Common myeloid progenitor, CD34-positive (primary cell): Measurements from ENCODE around the gene PSME2.

Experiments used
- CTCF ChIA-PET: fragments of 350-600 bp; sonication (Branson Sonifier 250); formaldehyde crosslinking; loops from one replicate; lab custom pipeline; 2021; ENCODE audit warnings: antibody characterized with exemption; lab: Charles Lee
- POLR2A ChIA-PET: fragments of 350-600 bp; sonication (Branson Sonifier 250); formaldehyde crosslinking; loops from one replicate; lab custom pipeline; 2021; ENCODE audit warnings: antibody characterized with exemption; lab: Charles Lee
- DNase-seq, 3 donors: peaks; one replicate each; pipeline versions ENCODE4 v3.0.0 to v3.0.0-alpha.2; 2013
- H3K27ac ChIP-seq, 2 experiments: 1 replicate in 1 of 2; 2 replicates in 1 of 2; pipeline ENCODE4 v1.7.0; 2013; ENCODE audit warnings: inconsistent platforms in 2 of 2, low read length in 2 of 2, mild to moderate bottlenecking in 2 of 2, low read depth in 1 of 2, moderate library complexity in 1 of 2; ENCODE audit not compliant: severe bottlenecking in 2 of 2, insufficient read depth in 1 of 2, poor library complexity in 1 of 2
- H3K27me3 ChIP-seq, 5 experiments: replicated peaks in 2 of 5; 1 replicate in 3 of 5; 2 replicates in 2 of 5; pipeline versions ENCODE4 v1.6.1 to v1.7.0; 2013; ENCODE audit warnings: low read length in 4 of 5, mild to moderate bottlenecking in 2 of 5, moderate library complexity in 2 of 5, inconsistent platforms in 1 of 5; ENCODE audit not compliant: insufficient read depth in 5 of 5, control insufficient read depth in 4 of 5
- H3K36me3 ChIP-seq, 4 experiments: 1 replicate in 2 of 4; 2 replicates in 2 of 4; pipeline versions ENCODE4 v1.6.1 to v1.7.0; 2013; ENCODE audit warnings: low read length in 3 of 4, control low read depth in 1 of 4, mild to moderate bottlenecking in 1 of 4; ENCODE audit not compliant: control insufficient read depth in 4 of 4, insufficient read depth in 4 of 4
- H3K4me1 ChIP-seq, 4 experiments: 1 replicate in 3 of 4; 2 replicates in 1 of 4; pipeline versions ENCODE4 v1.6.1 to v1.7.1; 2013; ENCODE audit warnings: low read length in 3 of 4, mild to moderate bottlenecking in 3 of 4, control low read depth in 1 of 4, inconsistent platforms in 1 of 4, moderate library complexity in 1 of 4; ENCODE audit not compliant: control insufficient read depth in 4 of 4, insufficient read depth in 4 of 4; ENCODE audit errors: control extremely low read depth in 1 of 4
- H3K4me3 ChIP-seq, 7 experiments: 1 replicate in 4 of 7; 2 replicates in 3 of 7; pipeline versions ENCODE4 v1.5.1 to v1.7.0; 2013; ENCODE audit warnings: mild to moderate bottlenecking in 7 of 7, low read length in 6 of 7, moderate library complexity in 6 of 7, inconsistent platforms in 2 of 7, low read depth in 2 of 7, control low read depth in 1 of 7; ENCODE audit not compliant: insufficient read depth in 4 of 7, control insufficient read depth in 1 of 7; ENCODE audit errors: extremely low read depth in 1 of 7
- H3K9me3 ChIP-seq, 5 experiments: 1 replicate in 4 of 5; 2 replicates in 1 of 5; pipeline versions ENCODE4 v1.6.1 to v1.7.1; 2013; ENCODE audit warnings: low read length in 4 of 5, mild to moderate bottlenecking in 2 of 5, inconsistent platforms in 1 of 5, low read depth in 1 of 5, moderate library complexity in 1 of 5; ENCODE audit not compliant: control insufficient read depth in 4 of 5, insufficient read depth in 2 of 5; ENCODE audit errors: control extremely low read depth in 1 of 5
- WGBS: methylation state at CpG from one replicate; pipeline ENCODE4 v1.1.5; 2013; ENCODE audit not compliant: insufficient coverage; 5-methylcytosine and 5-hydroxymethylcytosine counted together

Gene PSME2

GRCh38 chr14:24146978-24147760, 759 bp upstream of the PSME2 start, which contains the start of gene RNF31:
TSS of gene RNF31 (plus strand) at chr14:24147498. CDS start at chr14:24147699, 201 bp downstream.
- H3K27me3 ChIP-seq: no peaks in the 10 kb centered on the region
- DNase-seq: peak; percentile 99
- peak within 1 kb of the TSS; percentile 71 to 85 for H3K27ac ChIP-seq
- H3K4me3 ChIP-seq: peak within 1 kb of the TSS; percentile 56 to 100 (median 97)
- peaks cover 15 to 53% (median 37%) of the 10 kb centered on the region in 4 experiments for H3K36me3 ChIP-seq
- POLR2A ChIA-PET: interaction anchor here (0.7 to 2.2 kb wide), 7 partner anchors 9 to 38 kb away, joined by 3 to 16 read pairs (median 4); partner anchors contain the start of genes DCAF11, IRF9, NRL and PSME1
- CTCF ChIA-PET: interaction anchor here (0.7 to 11.6 kb wide), 9 partner anchors 8 to 90 kb away, joined by 3 to 112 read pairs (median 6); partner anchors contain the start of genes DCAF11, IRF9, NRL and PSME1
- H3K9me3 ChIP-seq: no peaks in the 10 kb centered on the region
- 0% methylated on average over 46 of the region's 57 CpGs for WGBS
- H3K4me1 ChIP-seq: peaks cover 4 to 29% (median 27%) of the 10 kb centered on the region in 4 experiments

- 26% methylated on average over 7 of the region's 9 CpGs for WGBS
- Histone ChIP-seq H3K9me3 (no peaks in the 10 kb centered on the region), H3K27ac (peak overlapping the region; percentile 71 to 85), H3K4me3 (peak overlapping the region; percentile 56 to 100 (median 97)), H3K27me3 (no peaks in the 10 kb centered on the region), H3K4me1 (peaks cover 4 to 36% (median 33%) of the 10 kb centered on the region in 4 experiments), H3K36me3 (peaks cover 13 to 40% (median 26%) of the 10 kb centered on the region in 4 experiments)
- ChIA-PET POLR2A (interaction anchor here (1.1 to 2.2 kb wide), 4 partner anchors 8 to 43 kb away, joined by 3 to 16 read pairs (median 4); partner anchors contain the start of gene IRF9), CTCF (interaction anchor here (0.8 to 11.6 kb wide), 11 partner anchors 9 to 162 kb away, joined by 3 to 112 read pairs (median 3); partner anchors contain the start of genes CIDEB, DCAF11, IRF9 and NRL)
- DNase-seq: no peak
Measured at GRCh38 chr14:24145690-24146452, 539 bp downstream of the PSME2 start.

- Histone ChIP-seq H3K4me3 (peak overlapping the region in 6 of 7 experiments; percentile 88 to 100 (median 97)), H3K9me3 (no peaks in the 10 kb centered on the region), H3K4me1 (peaks cover 4 to 42% (median 37%) of the 10 kb centered on the region in 4 experiments), H3K27me3 (no peaks in the 10 kb centered on the region), H3K36me3 (peaks cover 13 to 33% (median 22%) of the 10 kb centered on the region in 4 experiments), H3K27ac (no peak overlapping the region)
- POLR2A ChIA-PET: no interaction called here
- no peak for DNase-seq
- no CpG with 5 or more reads among the region's 2 CpGs for WGBS
- CTCF ChIA-PET: interaction anchor here (0.9 to 11.6 kb wide), 6 partner anchors 8 to 163 kb away, joined by 3 to 112 read pairs (median 3); partner anchors contain the start of genes CIDEB, DCAF11, IRF9 and NRL
Measured at GRCh38 chr14:24145219-24145618, 1.2 kb downstream of the PSME2 start.

DNA sequence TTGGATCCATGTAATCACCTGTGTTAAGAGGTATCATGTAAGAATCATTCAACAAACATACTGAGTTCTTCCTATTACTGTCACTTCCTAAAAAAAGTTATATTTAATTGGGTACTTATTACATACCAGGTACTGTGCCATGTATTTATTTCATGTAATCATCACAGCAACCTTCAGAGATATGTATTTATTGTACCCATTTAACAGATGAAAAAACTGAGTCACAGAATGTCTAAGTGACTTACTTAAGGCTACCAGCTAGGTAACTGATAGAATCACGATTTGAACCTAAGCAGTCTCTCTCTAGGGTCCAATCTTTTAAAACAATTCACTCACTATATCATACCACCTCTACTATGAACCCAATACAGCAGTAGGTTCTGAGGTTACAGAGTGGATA, 2.0 kb downstream of the PSME2 start:
- ChIA-PET CTCF (interaction anchor here (1.2 to 11.6 kb wide), 4 partner anchors 16 to 98 kb away, joined by 3 to 112 read pairs (median 3); partner anchors contain the start of genes IRF9 and TINF2), POLR2A (no interaction called here)
- Histone ChIP-seq H3K27ac (no peak overlapping the region), H3K27me3 (no peaks in the 10 kb centered on the region), H3K4me1 (peaks cover 6 to 49% (median 42%) of the 10 kb centered on the region in 4 experiments), H3K4me3 (no peak overlapping the region), H3K9me3 (no peaks in the 10 kb centered on the region), H3K36me3 (peaks cover 6 to 28% (median 15%) of the 10 kb centered on the region in 4 experiments)
- no peak for DNase-seq
- 100% methylated on average over 1 of the region's 1 CpG for WGBS

- CTCF ChIA-PET: interaction anchor here (1.2 to 11.6 kb wide), 4 partner anchors 17 to 99 kb away, joined by 3 to 112 read pairs (median 3); partner anchors contain the start of genes IRF9 and TINF2
- no peak overlapping the region for H3K4me3 ChIP-seq
- WGBS: no CpG with 5 or more reads among the region's 2 CpGs
Measured at GRCh38 chr14:24143511-24143910, 2.9 kb downstream of the PSME2 start.

DNA sequence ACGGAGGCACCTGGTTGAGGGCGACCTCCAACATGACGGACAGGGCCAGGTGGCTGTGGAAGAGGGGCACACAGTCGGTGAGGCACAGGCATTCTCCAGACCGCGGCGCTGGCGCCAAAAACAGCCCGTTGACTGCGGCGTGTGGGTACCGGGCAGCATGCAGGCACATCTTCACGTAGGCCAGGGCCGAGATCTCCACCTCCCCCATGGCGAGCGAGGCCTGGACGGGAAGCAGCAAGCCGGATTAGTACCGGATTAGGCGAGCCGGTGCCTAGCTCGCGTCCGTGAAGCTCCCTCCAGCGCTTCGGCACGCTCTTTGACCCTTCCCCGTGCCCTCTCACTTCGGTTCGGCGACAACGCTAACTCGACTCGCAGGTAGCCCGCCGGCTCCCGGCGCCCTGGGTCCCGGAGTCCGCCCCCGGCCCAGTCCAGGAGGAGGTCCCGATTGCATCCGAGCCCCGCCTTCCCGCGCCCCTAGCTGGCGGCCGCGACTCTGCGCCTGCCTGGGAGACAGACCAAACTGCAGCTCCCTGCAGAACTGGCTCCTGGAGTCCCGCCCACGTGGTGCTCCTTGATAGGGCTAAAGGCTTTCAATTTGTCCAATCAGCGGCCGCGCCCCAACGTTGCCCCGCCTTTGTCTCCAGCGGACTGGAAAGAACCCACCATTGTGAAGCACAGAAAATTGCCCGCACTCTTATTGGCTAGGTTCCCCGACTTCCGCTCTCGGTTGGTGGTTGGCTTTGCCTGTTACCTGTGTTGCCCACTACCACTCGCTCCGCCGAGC, 5.1 kb downstream of the PSME2 start, which contains the start of gene EMC9:
Gene EMC9, minus strand, starts transcription at position 495 of the 784 bp plus-strand sequence. Its CDS starts 287 bp downstream, at position 208.
- DNase-seq: peak; percentile 99 to 100 (median 100)
- ChIA-PET POLR2A (interaction anchor here (0.7 to 1.7 kb wide), 4 partner anchors 9 to 27 kb away, joined by 3 to 15 read pairs (median 4); partner anchors contain the start of genes DCAF11 and IRF9), CTCF (interaction anchor here (0.6 to 6.4 kb wide), 9 partner anchors 9 to 85 kb away, joined by 3 to 61 read pairs (median 3); partner anchors contain the start of genes IPO4 and IRF9)
- Histone ChIP-seq H3K9me3 (no peaks in the 10 kb centered on the region), H3K27me3 (no peaks in the 10 kb centered on the region), H3K36me3 (peaks cover 7 to 47% (median 27%) of the 10 kb centered on the region in 4 experiments), H3K27ac (peak within 1 kb of the TSS; percentile 53 to 85), H3K4me3 (peak within 1 kb of the TSS; percentile 80 to 98 (median 87)), H3K4me1 (peaks cover 6 to 56% (median 46%) of the 10 kb centered on the region in 4 experiments)
- WGBS: 0% methylated on average over 56 of the region's 65 CpGs

More at GRCh38 chr14:24143511-24143910, 2.9 kb downstream of the PSME2 start:
- Histone ChIP-seq H3K27ac (no peak overlapping the region), H3K9me3 (no peaks in the 10 kb centered on the region), H3K4me1 (peaks cover 6 to 50% (median 43%) of the 10 kb centered on the region in 4 experiments), H3K36me3 (peaks cover 4 to 32% (median 15%) of the 10 kb centered on the region in 4 experiments), H3K27me3 (no peaks in the 10 kb centered on the region)
- POLR2A ChIA-PET: no interaction called here
- DNase-seq: no peak
